K562 (cell line): ENCODE results near the gene PPL. TPM values are rescaled to one million over a fixed set of nuclear protein-coding genes. Genes with fewer than 3 reads are reported as not detected.

Source experiments
- CCNT2 ChIP-seq: IDR thresholded peaks from 2 replicates; pipeline ENCODE4 v1.6.1; 2011; ENCODE audit warnings: borderline replicate concordance, low read depth, mild to moderate bottlenecking, moderate library complexity, mixed read lengths, low read length; ENCODE audit not compliant: insufficient read length; ENCODE audit errors: extremely low read depth
- CXXC5 ChIP-seq: fragments of 250-450 bp; sonication (Bioruptor Pico); IDR thresholded peaks from 2 replicates; pipeline ENCODE4 v1.8.0; 2022; ENCODE audit warnings: inconsistent platforms, mild to moderate bottlenecking, moderate library complexity
- DACH1 ChIP-seq: fragments of 450-650 bp; IDR thresholded peaks from 2 replicates; pipeline ENCODE4 v1.6.1; 2018; ENCODE audit not compliant: partially characterized antibody
- EHMT2 ChIP-seq: fragments of 450-650 bp; IDR thresholded peaks from 2 replicates; pipeline ENCODE4 v1.6.1; 2018; ENCODE audit warnings: antibody characterized with exemption
- ETS1 ChIP-seq: conservative IDR thresholded peaks from 2 replicates; pipeline ENCODE4 v1.6.1; 2011; ENCODE audit warnings: low read depth, mild to moderate bottlenecking, low read length; ENCODE audit not compliant: control insufficient read depth
- FOXA3 ChIP-seq, 2 experiments: fragments of 450-650 bp in 1 of 2; sonication (generic) in 1 of 2; formaldehyde crosslinking; IDR thresholded peaks in 1 of 2; conservative IDR thresholded peaks in 1 of 2; 2 replicates each; pipeline versions ENCODE4 v1.4.0 to v1.8.0; 2020 to 2022; ENCODE audit warnings: mild to moderate bottlenecking in 2 of 2, missing genetic modification reagents in 1 of 2
- HMGN3 ChIP-seq: IDR thresholded peaks from 2 replicates; pipeline ENCODE4 v1.6.1; 2011; ENCODE audit warnings: borderline replicate concordance, low read depth, mild to moderate bottlenecking, mixed read lengths, low read length; ENCODE audit not compliant: insufficient read length; ENCODE audit errors: extremely low read depth
- L3MBTL2 ChIP-seq: fragments of 450-650 bp; IDR thresholded peaks from 2 replicates; pipeline ENCODE4 v1.6.1; 2016; ENCODE audit warnings: mild to moderate bottlenecking, moderate library complexity
- MYC ChIP-seq, 2 experiments: fragments of 250-450 bp in 1 of 2; sonication (Bioruptor Pico) in 1 of 2; IDR thresholded peaks; 2 replicates each; pipeline versions ENCODE4 v1.5.1 to v1.6.1; 2012 to 2021; ENCODE audit warnings: low read depth in 2 of 2, borderline replicate concordance in 1 of 2, improper control_type of control experiment in 1 of 2, low read length in 1 of 2, mild to moderate bottlenecking in 1 of 2, moderate library complexity in 1 of 2
- NFE2 ChIP-seq: IDR thresholded peaks from 2 replicates; pipeline ENCODE4 v1.6.1; 2014; ENCODE audit warnings: antibody characterized with exemption, low read depth
- NRF1 ChIP-seq, 2 experiments: fragments of 450-650 bp; IDR thresholded peaks in 1 of 2; conservative IDR thresholded peaks in 1 of 2; 2 replicates each; pipeline ENCODE4 v1.6.1; 2014; ENCODE audit warnings: mild to moderate bottlenecking in 2 of 2
- PHF8 ChIP-seq: fragments of 200-600 bp; sonication (generic); IDR thresholded peaks from 2 replicates; pipeline ENCODE4 v1.6.1; 2012; ENCODE audit warnings: mixed run types, mild to moderate bottlenecking, inconsistent platforms, low read length, moderate library complexity, borderline replicate concordance
- PKNOX1 ChIP-seq: fragments of 450-650 bp; IDR thresholded peaks from 2 replicates; pipeline ENCODE4 v1.6.1; 2016
- SAP30 ChIP-seq: fragments of 200-600 bp; sonication (generic); IDR thresholded peaks from 2 replicates; pipeline ENCODE4 v1.6.1; 2012; ENCODE audit warnings: borderline replicate concordance, low read depth, mild to moderate bottlenecking, moderate library complexity, low read length, control low read depth, inconsistent platforms; ENCODE audit not compliant: insufficient read depth, poor library complexity, severe bottlenecking
- SMARCA5 ChIP-seq: fragments of 450-650 bp; IDR thresholded peaks from 2 replicates; pipeline ENCODE4 v1.6.1; 2016
- SRF ChIP-seq, 2 experiments: fragments of 250-450, 450-650 bp in 1 of 2; sonication (Bioruptor Pico) in 1 of 2; sonication (generic) in 1 of 2; formaldehyde crosslinking; IDR thresholded peaks; 2 replicates each; pipeline versions ENCODE4 v1.5.0 to v1.5.1; 2020 to 2022; ENCODE audit warnings: mild to moderate bottlenecking in 1 of 2, missing genetic modification reagents in 1 of 2
- TEAD4 ChIP-seq, 2 experiments: sonication (generic) in 1 of 2; formaldehyde crosslinking in 1 of 2; IDR thresholded peaks; 2 replicates each; pipeline versions ENCODE4 v1.6.1 to v1.8.0; 2012 to 2022; ENCODE audit warnings: borderline replicate concordance in 1 of 2, inconsistent platforms in 1 of 2, low read length in 1 of 2, mild to moderate bottlenecking in 1 of 2, missing genetic modification reagents in 1 of 2
- YY1 ChIP-seq, 3 experiments: IDR thresholded peaks; 2 replicates each; pipeline ENCODE4 v1.6.1; 2011; ENCODE audit warnings: low read length in 2 of 3, mild to moderate bottlenecking in 2 of 3, moderate library complexity in 2 of 3, borderline replicate concordance in 1 of 3, control low read depth in 1 of 3, low read depth in 1 of 3; ENCODE audit not compliant: insufficient read depth in 3 of 3, insufficient replicate concordance in 2 of 3, control insufficient read depth in 1 of 3, insufficient read length in 1 of 3; ENCODE audit errors: extremely low read depth in 1 of 3
- ZBTB7A ChIP-seq: IDR thresholded peaks from 2 replicates; pipeline ENCODE4 v1.6.1; 2011; ENCODE audit warnings: low read depth, mild to moderate bottlenecking, low read length, moderate library complexity, borderline replicate concordance; ENCODE audit not compliant: control insufficient read depth
- ZNF263 ChIP-seq: sonication (generic); formaldehyde crosslinking; IDR thresholded peaks from 2 replicates; pipeline ENCODE4 v1.8.0; 2022; ENCODE audit warnings: mild to moderate bottlenecking, missing genetic modification reagents, borderline replicate concordance
- ZNF75A ChIP-seq: fragments of 450-650 bp; formaldehyde crosslinking; IDR thresholded peaks from 2 replicates; pipeline ENCODE4 v1.4.0; 2020; ENCODE audit warnings: mild to moderate bottlenecking
- ZNF780A ChIP-seq: fragments of 250-450 bp; sonication (Bioruptor Pico); IDR thresholded peaks from 2 replicates; pipeline ENCODE4 v1.5.0; 2021; ENCODE audit warnings: mild to moderate bottlenecking
- polyA plus RNA-seq, 8 experiments: library from polyadenylated mRNA; depleted of rRNA in 4 of 8; stranded (reverse) in 5 of 8; unstranded in 3 of 8; fragments of >200 nt; fragmentation: Nextera tagmentation in 2 of 8; fragmentation: Illumina TruSeq in 1 of 8; extraction: Ambion mirVana in 2 of 8; extraction: Trizol in 1 of 8; gene quantifications; 2 replicates each; pipeline versions ENCODE4 v1.2.1 to v1.2.3, GENCODE V29; 2011 to 2014; ENCODE audit warnings: inconsistent platforms in 1 of 8, missing spikeins in 1 of 8
- total RNA-seq, 7 experiments: library from RNA; depleted of rRNA in 6 of 7; stranded (reverse); fragments of >200 nt in 6 of 7; fragmentation: Illumina TruSeq in 2 of 7; extraction: Trizol in 2 of 7; gene quantifications; 2 replicates each; pipeline versions ENCODE4 v1.2.1 to v1.2.3, GENCODE V29; 2011 to 2021; ENCODE audit warnings: low replicate concordance in 1 of 7

The PPL gene
- total and polyA plus RNA-seq, 9 of the 15 experiments (the other 6 are each of a cell fraction or from before 2014, with no cell fraction given), result 0.01 to 0.15 (median 0.07) TPM; not detected in 3

- 0 out of 2 replicates have a peak, but pooled peaks have one; percentile 36 for TF ChIP-seq ETS1
- peak; percentile 68 for TF ChIP-seq HMGN3
- TF ChIP-seq DACH1, result peak; percentile 17
- TF ChIP-seq ZNF75A (CRISPR knock-in tag), result no peak
- no peak for TF ChIP-seq ZNF780A (CRISPR knock-in tag)
- TF ChIP-seq NRF1 (conservative IDR thresholded peaks at IDR 0.05 in 1 of 2, IDR thresholded peaks at IDR 0.05 in 1 of 2), result peak; percentile 87 to 89
- peak in 1 of 2 experiments; percentile 20; a peak in 1 of 4 replicates for TF ChIP-seq SRF (CRISPR knock-in tag; IDR thresholded peaks at IDR 0.05)
- 0 out of 4 replicates have a peak, but pooled peaks of 1 of the 2 experiments have one; percentile 17 for TF ChIP-seq FOXA3 (CRISPR knock-in tag; conservative IDR thresholded peaks at IDR 0.05 in 1 of 2, IDR thresholded peaks at IDR 0.05 in 1 of 2)
- TF ChIP-seq NFE2, result no peak
- peak; percentile 35 for TF ChIP-seq CXXC5
- TF ChIP-seq CCNT2, result peak; percentile 32
- peak; percentile 32; the same call in 1 of the 2 replicates for TF ChIP-seq PHF8
- TF ChIP-seq PKNOX1, result peak; percentile 36; the same call in 1 of the 2 replicates
- TF ChIP-seq YY1 (IDR thresholded peaks at IDR 0.05; ENCODE audit: borderline replicate concordance in 1 of 3, control insufficient read depth in 1 of 3, extremely low read depth in 1 of 3, insufficient read depth in 3 of 3, insufficient read length in 1 of 3, insufficient replicate concordance in 2 of 3, low read depth in 1 of 3, low read length in 2 of 3), result peak in 1 of 3 experiments; percentile 20
- TF ChIP-seq MYC (IDR thresholded peaks at IDR 0.05; ENCODE audit: low read depth, low read length), result peak; percentile 19; the same call in 1 of the 2 replicates
- TF ChIP-seq MYC (CRISPR knock-in tag; IDR thresholded peaks at IDR 0.05; ENCODE audit: borderline replicate concordance, low read depth), result no peak
- TF ChIP-seq ZBTB7A, result peak; percentile 79; the same call in 1 of the 2 replicates
- TF ChIP-seq SMARCA5, result 0 out of 2 replicates have a peak, but pooled peaks have one; percentile 26
- peak; percentile 95 for TF ChIP-seq EHMT2
- TF ChIP-seq L3MBTL2, result peak; percentile 59
- no peak for TF ChIP-seq TEAD4 (IDR thresholded peaks at IDR 0.05; ENCODE audit: low read length)
- TF ChIP-seq TEAD4 (CRISPR knock-in tag; IDR thresholded peaks at IDR 0.05; ENCODE audit: borderline replicate concordance), result no peak
- TF ChIP-seq SAP30, result peak; percentile 35
- TF ChIP-seq ZNF263 (CRISPR knock-in tag), result peak; percentile 85
These were observed 21.0 kb upstream of the PPL start, which contains the start of gene SEC14L5 (continued) for GRCh38 chr16:4957720-4958509.
